NCI-H1105 treated with DMSO at 0.1 percent for 48 hours (cell line): ENCODE data around the gene KLHL34.

Experiments
- DNase-seq: peaks from one replicate; lab custom pipeline; 2025; lab: John Stamatoyannopoulos, UW

KLHL34 gene

GRCh38 chrX:21656587-21657317, 1.4 kb downstream of the KLHL34 start:
- no peak for DNase-seq

- DNase-seq: no peak
These were observed 2.1 kb downstream of the KLHL34 start for GRCh38 chrX:21655901-21656586.

- no peak for DNase-seq
These were observed 12.2 kb downstream of the KLHL34 start for GRCh38 chrX:21645886-21646285.

- no peak for DNase-seq
These were observed 12.7 kb downstream of the KLHL34 start for GRCh38 chrX:21645431-21645830.

GRCh38 chrX:21639775-21640174, 18.4 kb downstream of the KLHL34 start:
- DNase-seq: no peak

GRCh38 chrX:21638311-21638710, 19.8 kb downstream of the KLHL34 start:
- no peak for DNase-seq

- DNase-seq: no peak
These were observed 26.1 kb downstream of the KLHL34 start for GRCh38 chrX:21632027-21632426.

- DNase-seq: no peak
These were observed 34.2 kb downstream of the KLHL34 start for GRCh38 chrX:21623778-21624501.

GRCh38 chrX:21620234-21620633, 37.9 kb downstream of the KLHL34 start:
- no peak for DNase-seq

GRCh38 chrX:21616386-21616785, 41.7 kb downstream of the KLHL34 start:
- no peak for DNase-seq

GRCh38 chrX:21612154-21612553, 46.0 kb downstream of the KLHL34 start:
- no peak for DNase-seq

- DNase-seq: no peak
These were observed 48.0 kb downstream of the KLHL34 start for GRCh38 chrX:21610168-21610567.

GRCh38 chrX:21606002-21606401, 52.1 kb downstream of the KLHL34 start:
- DNase-seq: no peak
